ENCODE measurements around the gene PPP2R2C. TPM values are rescaled to one million over a fixed set of nuclear protein-coding genes. Genes with fewer than 3 reads are reported as not detected.

PPP2R2C gene
- total RNA-seq, 1 experiment from 2014 or later: 8.1 TPM

GRCh38 chr4:6388713-6389112 is 83.7 kb downstream of the PPP2R2C start:
- Histone ChIP-seq H3K9me3 (ENCODE audit: control insufficient read depth, low read depth, low read length) (no peaks in the 10 kb centered on the region), H3K79me1 (ENCODE audit: insufficient read depth, low read depth, low read length, poor library complexity, severe bottlenecking) (no peaks in the 10 kb centered on the region), H3K4me2 (ENCODE audit: insufficient read depth, insufficient read length, low read length) (no peak overlapping the region), H2AK5ac (ENCODE audit: insufficient read length, low read length) (no peak overlapping the region), H3K4me1 (ENCODE audit: insufficient read depth, low read length) (no peaks in the 10 kb centered on the region), H2BK120ac (ENCODE audit: low read depth, low read length, poor library complexity, severe bottlenecking) (no peak overlapping the region), H2BK20ac (ENCODE audit: low read depth, low read length, poor library complexity, severe bottlenecking) (no peak overlapping the region), H2AFZ (ENCODE audit: low read length) (no peak overlapping the region), H3K9ac (ENCODE audit: extremely low read depth, insufficient read length, low read length) (no peak overlapping the region), H2BK5ac (ENCODE audit: insufficient read length, low read length) (no peak overlapping the region), H4K91ac (ENCODE audit: insufficient read length, low read depth, low read length) (no peak overlapping the region), H2BK12ac (ENCODE audit: insufficient read length, low read depth, low read length) (no peak overlapping the region), H3K23ac (ENCODE audit: insufficient read length, low read depth, low read length) (no peak overlapping the region), H3K27ac (ENCODE audit: insufficient read length, low read depth, low read length) (no peak overlapping the region), H3K23me2 (ENCODE audit: insufficient read length, low read depth, low read length, poor library complexity, severe bottlenecking) (no peaks in the 10 kb centered on the region), H3K27me3 (ENCODE audit: insufficient read depth, low read length) (no peaks in the 10 kb centered on the region), H3K14ac (ENCODE audit: insufficient read depth, low read length) (no peak overlapping the region), H4K20me1 (ENCODE audit: control insufficient read depth, insufficient read depth, insufficient read length) (no peaks in the 10 kb centered on the region), H4K5ac (ENCODE audit: insufficient read length, low read depth, low read length) (no peak overlapping the region), H2BK15ac (ENCODE audit: low read depth, low read length) (no peak overlapping the region), H3T11ph (ENCODE audit: low read length) (no peak overlapping the region), H3K4ac (ENCODE audit: low read depth, low read length) (no peak overlapping the region), H3K56ac (ENCODE audit: insufficient read length, low read depth, low read length) (no peak overlapping the region), H3K18ac (ENCODE audit: insufficient read length, low read depth, low read length) (no peak overlapping the region), H4K8ac (replicated peaks; ENCODE audit: insufficient read length, low read depth, low read length) (no peak overlapping the region), H3K79me2 (ENCODE audit: insufficient read depth, low read length) (no peaks in the 10 kb centered on the region)
- Mint-ChIP-seq H3K36me3 (ENCODE audit: insufficient read depth in 1 of 3, low read depth in 3 of 3) (no peaks in the 10 kb centered on the region; a peak in 1 of 7 replicates), H3K4me3 (no peak overlapping the region), H3K27ac (no peak overlapping the region), H3K4me1 (peaks cover 0 to 10% of the 10 kb centered on the region in 2 experiments; a peak in 1 of 4 replicates), H3K9me3 (no peaks in the 10 kb centered on the region), H3K27me3 (ENCODE audit: low read depth) (no peaks in the 10 kb centered on the region)
- peak; percentile 15; the same call in 1 of the 3 replicates for TF ChIP-seq CTCF (conservative IDR thresholded peaks at IDR 0.05)
- no peak for DNase-seq
- WGBS (ENCODE audit: extremely low coverage, insufficient read length, low lambda C conversion rate): no CpG with 5 or more reads among the region's 9 CpGs

All from H9 (cell line).